Measurements from ENCODE around the gene CCNI2.

CCNI2 gene

DNA sequence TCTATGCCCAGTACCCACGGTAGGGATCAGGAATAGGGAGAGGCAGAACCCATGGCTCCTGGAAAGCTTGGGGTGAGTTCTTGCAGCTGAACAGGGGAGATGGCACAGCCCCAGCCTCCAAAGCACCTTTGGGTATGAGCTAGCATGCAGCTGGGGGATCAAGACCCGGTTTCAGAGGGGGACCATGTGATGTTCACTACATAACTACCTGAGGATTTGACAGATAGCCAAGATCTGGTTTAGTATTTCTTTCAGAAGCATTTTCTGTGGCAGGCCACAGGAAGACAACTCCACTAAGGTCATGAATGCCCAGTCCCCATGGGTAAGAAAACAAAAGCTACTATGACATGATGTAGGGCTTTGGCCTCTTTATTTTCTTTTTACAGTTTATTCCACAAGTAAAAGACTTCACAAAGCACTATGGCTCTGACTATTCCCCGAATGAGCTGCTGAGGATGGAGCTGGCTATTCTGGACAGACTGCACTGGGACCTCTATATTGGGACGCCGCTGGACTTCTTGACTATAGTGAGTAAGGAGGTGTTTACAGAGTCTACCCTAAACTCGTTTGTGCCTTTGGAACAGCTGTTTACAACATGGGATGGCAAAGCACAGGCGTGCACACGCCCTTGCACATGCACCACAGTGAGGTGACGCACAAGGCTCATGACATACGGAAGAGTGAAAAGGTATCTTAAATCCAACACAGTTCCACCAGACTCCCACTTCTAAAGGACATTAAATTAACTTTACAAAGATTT lies 3.4 kb downstream of the CCNI2 start:
- no peak for DNase-seq

DNA sequence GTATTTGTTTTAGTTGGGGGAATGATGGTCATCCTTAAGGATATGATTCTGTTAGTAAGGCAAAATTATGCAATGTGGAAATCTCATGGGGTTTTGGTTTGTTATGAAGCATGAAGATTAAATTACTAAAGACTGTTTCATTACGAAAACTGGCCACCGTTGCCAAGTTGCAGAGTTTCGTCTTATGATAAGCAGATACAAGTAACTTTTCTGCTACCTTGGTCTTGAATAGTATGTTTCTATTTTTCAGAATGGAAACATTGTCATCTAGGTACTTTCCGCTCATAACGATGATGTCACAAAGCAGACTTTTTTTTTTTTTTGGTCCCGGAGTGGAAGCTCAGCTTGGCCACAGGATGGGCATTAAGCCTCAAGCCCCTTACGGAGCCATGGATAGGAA lies 4.2 kb downstream of the CCNI2 start:
- DNase-seq = no peak

DNA sequence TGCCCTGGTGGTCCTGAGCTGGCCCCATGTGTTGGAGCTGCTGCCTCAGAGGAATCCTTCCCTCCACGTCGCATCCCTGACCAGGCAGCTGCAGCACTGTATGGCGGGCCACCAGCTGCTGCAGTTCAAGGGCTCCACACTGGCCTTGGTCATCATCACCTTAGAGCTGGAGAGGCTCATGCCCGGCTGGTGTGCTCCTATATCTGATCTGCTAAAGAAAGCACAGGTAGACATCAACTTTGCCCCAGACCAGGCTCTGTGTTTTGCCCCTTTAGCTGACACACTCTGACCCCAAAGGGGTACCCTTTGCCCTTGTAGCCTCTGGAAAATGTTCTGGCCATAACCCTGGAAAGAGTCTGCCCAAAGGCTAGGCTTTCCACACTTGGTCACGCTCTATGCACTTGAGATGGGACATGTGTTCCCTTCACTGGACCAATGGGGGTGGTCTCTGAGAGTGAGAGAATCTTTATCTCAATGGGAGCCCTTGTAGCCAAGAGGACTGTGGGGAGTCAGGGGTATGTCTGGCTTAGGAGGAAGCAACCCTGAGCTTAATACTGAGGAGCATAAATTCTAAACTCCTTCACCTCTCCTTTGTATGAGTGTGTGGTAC lies 4.8 kb downstream of the CCNI2 start:
- DNase-seq = no peak

DNA sequence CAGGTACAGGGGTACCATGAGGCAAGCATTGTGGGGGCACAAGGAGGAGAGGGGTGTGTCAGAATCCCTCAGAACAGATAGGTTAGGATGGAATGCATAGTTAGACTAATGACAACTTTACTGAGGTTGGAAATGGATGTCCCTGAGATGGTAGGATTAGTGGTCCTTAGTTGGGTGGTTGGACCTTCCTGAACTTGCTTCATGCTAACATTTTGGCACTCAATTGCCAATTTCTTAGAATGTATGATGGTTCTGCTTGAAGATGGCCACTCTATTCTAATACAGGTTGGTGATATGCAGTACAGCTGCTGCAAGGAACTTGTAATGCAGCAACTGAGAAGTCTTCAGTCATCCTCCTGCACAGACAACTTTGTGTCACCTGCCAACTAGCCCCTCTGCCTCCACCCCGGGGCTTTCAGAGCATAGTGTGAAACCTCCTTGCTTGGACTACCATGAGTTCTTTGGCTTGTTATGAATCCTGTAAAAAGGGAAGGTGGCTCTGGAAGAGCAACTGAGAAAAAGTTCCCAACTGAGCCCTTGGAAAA lies 5.4 kb downstream of the CCNI2 start:
- no peak for DNase-seq

DNA sequence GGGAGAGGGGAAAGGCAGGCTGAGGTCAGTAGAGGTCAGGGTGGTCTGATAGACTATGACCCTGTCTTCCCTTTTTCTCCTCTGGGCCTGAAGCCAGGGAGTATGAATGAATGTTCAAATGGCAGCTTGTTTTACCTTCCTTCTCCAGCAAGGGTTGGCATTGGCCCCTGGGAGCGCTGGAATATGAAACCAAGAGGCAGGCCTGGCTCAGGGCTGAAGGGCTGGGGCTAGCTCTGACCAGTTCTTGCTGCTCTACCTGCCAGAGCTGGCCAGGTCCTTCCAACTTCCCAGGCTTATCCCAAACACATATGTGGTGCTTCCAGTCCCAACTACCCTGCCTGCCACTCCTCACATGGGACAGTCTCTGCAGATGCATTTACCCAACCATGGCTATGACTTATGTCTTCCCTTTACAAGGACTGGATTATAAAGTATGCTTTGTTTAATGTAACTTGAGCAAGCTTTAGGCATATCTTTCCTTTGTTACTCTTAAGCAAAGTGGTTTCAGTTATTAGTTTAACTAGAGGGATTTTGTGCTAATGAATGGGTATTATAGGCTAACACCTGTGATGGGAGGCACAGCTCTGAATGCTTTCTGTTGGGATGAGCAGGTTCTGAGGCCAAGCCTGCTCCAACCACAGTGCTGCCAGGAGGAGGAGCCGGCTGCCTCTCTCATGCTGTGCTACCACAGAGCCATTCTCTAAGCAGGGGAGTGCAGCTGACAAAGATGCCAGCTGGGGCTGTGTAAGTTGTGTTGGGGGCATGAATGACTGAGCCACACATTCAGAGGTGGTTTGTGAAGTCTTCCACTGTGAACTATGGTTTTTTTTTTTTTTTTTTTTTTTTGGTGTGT lies 6.1 kb downstream of the CCNI2 start:
- DNase-seq = no peak

DNA sequence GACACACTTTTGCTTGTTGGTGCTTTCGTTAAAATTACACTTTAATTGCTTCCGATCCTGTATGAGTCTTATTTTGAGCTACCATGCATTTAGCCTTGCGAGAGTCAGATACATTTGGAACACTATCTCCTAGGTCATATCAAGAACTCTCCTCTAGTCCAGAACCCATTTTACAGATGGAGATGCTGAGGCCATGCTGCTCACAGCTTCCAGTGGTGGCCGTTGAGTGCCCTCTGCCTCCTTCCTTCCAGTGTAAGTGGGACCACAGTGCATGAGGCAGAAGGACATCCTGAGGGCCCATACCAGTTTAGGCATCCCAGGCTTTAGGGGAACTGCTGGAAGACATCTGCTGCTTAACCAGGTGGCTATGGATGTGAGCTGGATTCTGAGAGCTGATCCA lies 6.9 kb downstream of the CCNI2 start:
- no peak for DNase-seq

DNA sequence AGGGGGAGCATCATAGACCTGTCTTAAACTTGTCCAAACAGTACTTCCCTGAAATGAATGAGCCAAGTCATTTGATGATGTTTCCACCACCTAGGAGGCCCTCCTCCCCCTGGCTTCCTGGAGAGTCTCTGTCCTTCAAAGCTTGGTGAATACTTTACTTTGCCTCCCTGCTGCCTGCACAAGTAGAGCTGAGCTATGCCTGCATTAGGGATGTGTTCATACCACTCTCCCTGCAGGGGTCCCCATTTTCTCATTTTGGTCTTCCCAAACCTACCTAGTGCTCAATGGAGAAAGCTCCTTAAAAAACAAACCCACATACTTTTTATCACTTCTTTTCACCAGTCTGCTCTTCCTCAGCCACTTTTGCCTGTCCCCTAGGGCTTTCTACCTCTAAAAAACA lies 7.7 kb downstream of the CCNI2 start:
- DNase-seq = no peak

DNA sequence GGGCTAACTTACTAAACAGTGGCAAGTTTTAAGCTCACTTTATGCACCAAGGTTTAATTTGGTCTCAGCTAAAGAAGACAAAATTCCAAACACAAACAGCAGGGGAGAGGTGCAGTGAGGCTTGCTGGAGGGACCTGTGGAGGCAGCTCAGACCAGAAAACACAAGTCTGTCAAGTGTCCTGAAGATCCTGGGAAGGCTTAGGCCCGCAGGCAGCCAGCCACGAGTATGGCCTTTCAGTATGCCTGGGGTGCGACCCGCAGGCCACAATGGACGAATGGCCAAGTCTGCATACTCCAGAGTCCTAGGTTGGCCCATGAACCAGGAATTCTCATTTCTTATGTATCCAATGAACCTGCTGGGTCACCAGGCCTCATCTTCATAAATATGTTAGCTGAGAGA lies 9.3 kb downstream of the CCNI2 start:
- DNase-seq = no peak

DNA sequence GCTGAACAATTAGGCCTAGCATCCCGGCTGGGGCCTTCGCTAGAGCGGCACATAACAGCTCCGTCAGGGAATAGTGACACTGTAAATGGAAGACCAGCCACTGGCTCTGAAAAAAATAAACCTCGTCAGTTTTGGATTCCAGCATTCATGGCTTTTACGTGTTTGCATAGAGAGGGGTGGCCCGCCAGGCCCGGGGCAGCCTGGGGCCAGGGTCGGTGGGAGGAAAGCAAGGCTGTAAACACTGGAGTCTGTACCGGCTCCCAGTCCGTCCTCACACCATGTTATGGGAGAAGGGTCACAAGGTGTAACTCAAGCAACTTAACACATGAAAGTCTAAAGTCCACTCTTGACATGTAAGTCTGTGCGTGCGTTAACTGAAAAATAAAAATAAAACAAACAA lies 11.2 kb downstream of the CCNI2 start:
- no peak for DNase-seq

DNA sequence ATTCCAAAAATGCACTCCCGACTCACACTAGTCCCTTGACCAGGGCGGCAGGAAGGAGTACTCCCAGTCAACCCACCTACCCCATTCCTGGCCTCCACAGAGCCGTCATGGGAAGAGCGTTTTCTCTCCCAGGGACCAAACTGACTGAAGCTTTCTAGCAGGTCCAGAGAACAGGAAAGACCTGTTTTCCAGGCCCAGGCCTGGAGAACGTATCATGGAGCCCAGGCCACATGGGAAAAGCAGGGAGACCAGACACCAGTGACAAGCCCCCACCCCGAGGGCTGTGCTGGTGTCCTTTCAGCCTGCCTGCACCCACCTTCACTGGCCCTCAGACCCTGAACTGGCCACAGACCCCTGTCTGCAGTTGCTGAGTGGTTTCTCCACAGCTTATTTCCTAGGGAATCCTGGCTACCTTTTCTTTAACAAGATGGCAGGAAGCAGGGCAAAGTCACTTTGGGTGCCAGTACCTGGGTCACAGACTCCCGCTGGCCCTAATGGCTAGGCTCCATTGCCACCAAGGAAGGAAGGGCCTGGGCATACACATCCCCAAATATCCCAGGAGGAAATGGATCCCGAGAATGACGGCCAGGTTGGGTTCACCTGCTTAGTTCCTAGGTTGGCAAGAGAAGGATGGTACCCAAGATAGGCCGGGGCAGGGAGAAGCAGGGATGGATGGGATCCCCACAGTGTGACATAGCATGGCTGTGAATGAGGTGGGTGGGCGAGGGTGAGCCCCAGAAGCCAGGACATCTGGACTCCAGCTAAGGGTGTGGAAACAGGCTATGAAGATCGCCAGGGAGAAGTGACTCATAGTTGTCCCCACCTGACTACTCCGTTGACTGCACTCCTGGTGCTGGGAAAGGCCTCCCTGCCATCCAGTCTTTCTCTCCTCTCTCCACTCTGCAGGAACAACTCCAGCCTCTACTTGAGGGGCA lies 12.2 kb downstream of the CCNI2 start:
- no peak for DNase-seq

DNA sequence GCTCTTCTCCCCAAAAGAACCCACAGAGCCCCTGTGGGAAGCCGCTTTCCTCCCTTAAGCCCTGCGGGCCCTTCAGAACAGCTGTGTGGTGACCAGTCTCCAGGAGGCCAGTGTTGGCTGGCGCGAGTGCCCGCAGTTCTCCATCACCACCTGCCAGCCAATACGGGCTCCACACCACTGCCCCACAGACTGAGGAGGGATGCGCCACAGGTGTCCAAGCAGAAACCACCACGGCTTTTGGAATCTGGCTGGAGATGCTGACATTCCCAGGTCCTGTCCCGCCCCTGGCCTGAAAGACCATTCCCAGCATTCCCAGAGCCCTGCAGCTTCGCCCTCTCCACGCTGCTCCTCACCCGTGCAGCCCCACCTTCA lies 12.8 kb downstream of the CCNI2 start:
- DNase-seq = no peak

DNA sequence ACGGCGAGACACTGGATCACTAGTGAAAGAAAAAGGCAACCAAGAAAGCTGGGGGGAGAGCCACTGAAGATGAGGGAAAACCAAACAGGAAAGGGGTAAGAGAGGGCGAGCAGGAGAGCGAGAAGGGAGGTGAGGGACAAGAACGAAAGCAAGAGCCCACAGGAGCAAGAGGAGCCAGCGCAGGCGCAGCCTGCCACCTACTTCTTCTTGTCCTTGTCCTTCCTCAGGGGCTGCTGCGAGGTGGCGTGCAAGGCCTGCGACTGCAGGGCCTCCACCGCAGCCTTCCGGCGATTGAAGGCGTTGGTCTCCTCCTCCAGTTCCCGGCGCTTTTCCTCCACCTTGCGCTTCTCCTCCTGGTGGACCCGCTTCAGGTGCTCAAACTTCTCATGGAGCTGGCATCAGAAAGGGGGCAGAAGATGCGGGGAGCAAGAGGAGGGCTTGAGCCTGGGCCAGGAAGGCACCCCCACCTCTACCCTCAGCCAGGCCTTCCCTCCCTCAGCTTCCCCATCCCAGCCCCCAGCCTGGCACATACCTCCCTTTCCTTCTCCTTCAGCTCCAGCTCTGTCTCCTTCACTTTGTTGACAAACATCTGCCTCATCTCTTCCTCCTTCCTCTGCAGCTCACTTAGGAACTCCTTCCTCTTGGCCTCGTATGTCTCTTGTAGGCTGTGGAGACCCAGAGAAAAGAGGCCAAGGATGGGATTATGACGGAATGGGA lies 13.5 kb downstream of the CCNI2 start:
- no peak for DNase-seq

DNA sequence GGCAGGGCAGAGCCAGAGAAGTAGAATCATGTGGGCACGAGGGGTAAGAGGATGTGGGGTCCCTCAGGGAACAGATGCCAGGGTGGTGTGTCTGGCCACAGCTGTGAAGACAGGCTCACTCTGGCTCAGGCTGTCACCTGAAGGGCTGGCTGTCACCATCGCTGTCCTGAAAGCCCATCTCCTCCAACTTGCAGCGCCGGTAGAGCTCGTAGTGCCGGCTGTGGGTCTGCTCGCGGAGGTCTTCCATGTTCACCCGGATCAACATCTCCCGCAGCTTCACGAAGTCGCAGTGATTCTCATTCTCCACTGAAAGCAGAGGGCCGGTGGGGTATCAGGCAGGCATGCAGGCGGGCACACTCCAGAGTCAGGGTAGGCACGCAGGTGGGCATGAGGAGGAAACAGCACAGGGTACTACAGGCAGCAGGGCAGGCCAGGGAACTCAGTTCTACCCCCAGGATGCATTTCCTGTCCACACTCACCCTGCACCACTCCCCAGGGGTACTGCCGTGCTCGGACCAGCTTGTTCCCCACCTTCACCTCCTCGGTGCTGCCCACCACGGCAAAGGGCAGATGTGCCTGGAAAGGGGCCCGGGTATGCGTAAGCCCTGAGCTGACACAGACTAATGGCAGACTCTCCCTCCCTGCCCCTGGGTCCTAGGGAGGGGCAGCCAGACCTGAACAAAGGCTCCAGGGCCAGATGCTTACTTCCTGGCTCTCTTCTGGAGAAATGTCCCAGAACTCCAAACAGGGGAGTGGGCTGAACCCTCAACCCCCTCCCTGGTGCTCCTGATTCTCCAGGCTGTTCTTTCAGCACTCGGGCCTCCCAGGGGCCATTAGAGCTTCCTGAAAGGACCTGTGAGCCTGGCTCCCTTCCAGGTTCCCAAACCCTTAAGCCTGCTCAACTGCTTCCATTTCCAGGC lies 14.4 kb downstream of the CCNI2 start:
- no peak for DNase-seq

DNA sequence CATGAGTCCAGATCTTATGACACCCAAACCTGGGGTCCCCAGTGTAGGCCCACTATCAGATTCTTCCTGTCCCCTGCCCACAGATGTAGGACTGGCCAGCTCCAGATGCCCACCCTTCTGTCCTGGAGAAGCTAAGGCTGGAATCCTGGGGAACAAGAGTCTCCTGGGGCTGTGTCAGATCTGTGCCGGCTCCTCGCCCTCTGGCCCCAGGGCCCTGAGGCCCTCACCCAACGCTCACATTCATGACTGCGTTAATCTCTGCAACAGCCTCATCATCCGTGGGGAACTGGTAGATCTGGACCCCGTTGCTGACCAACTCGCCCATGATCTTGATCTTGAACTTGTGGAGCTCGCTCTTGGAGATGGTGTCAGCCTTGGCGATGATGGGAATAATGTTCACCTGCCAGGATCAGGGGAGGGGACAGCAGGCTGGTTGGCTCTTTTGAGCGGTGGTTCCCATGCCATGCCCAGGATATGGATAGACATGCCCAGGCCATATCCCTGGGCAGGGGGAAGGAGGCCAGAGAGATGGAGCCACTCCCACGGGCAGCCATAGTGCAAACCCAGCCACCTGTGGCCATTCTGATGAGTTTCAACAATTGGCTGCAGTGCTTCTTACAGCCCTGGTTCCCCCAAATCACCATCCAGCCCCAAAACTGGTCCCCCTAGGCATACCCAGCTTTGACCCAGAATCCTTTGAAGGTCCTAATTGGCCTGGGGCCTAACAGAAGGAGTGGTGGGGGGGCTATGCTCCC lies 15.2 kb downstream of the CCNI2 start:
- DNase-seq = no peak

DNA sequence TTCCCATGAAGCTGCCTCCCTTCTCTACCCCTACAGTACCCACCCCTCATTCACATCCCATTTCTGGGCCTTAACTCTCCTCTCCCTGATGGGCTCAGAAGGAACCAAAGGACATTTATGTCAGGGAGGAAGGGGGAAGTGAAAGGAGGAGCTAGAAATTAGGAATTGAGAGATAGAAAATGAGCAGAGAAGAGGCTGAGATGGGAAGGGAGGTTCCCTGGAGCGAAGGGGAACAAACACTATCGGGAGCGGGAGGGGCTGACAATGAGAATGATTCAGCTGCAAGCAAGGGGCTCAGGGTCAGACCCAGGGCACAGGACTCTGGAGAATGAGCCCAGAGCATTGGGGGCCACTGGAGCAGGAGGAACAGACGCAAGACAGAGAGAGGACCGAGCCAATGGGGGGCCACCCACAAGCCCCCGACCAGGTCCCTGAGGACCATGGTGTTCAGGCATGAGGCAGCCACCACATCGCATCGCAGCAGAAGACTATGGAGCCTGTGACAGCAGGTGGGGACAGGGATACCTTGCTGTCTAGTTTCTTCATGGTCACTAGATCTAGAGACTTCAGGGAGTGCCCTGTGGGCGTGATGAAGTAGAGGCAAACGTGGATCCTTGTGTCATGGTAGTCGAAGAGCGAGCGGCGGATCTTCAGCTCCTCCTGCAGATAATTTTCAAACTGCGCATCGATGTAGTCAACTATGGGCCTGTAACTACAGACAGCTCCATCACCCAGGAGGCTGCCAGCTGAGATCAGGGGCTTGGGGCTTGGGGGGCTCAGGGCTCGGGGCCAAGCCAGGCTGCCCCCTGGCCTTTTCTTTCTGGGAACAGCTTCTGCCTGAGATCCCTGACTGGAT lies 16.2 kb downstream of the CCNI2 start:
- DNase-seq = no peak

DNA sequence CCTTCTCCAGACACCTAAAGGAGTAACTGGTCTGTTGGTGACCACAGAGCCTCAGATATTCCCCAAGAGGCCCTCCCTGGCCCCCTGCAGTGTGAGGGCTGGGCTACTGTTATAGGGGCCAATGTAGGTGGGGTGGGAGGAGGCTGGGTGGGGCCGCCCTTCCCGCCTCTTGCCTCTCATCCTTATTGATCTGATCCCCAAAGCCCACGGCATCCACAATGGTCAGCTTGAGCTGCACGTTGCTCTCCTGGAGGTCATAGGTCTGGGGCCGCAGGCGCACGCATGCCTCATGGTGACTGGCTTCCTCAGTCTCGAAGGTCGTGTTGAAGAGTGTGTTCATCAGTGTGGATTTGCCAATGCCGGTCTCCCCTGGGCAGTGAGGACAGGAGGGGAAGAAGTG lies 16.8 kb downstream of the CCNI2 start:
- no peak for DNase-seq

DNA sequence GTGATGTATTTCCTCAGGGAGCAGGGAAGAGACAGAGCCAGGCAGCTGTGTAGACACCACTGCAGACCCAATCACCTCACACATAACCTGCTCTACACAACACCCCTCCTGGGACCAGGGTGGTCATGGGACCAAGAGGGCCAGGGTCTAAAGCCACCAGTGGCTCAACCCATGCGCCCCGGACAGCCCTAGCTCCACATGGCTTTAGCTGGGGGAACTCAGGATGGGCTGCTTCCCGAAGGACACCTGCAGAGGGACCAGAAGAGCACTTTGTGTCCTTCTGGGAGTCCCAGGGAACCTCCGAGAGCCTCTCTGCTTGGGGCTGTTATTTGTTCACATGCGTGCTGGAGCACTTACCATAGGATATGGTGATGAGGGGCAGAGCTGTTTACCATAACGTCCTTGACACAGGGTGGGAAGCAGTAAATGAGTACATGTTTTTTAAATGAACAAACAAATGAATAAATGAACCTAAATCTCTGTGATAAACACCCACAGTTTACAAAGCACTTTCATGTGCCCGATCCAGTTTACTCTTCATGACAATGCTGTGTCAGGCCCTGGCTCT lies 17.5 kb downstream of the CCNI2 start:
- DNase-seq = no peak

DNA sequence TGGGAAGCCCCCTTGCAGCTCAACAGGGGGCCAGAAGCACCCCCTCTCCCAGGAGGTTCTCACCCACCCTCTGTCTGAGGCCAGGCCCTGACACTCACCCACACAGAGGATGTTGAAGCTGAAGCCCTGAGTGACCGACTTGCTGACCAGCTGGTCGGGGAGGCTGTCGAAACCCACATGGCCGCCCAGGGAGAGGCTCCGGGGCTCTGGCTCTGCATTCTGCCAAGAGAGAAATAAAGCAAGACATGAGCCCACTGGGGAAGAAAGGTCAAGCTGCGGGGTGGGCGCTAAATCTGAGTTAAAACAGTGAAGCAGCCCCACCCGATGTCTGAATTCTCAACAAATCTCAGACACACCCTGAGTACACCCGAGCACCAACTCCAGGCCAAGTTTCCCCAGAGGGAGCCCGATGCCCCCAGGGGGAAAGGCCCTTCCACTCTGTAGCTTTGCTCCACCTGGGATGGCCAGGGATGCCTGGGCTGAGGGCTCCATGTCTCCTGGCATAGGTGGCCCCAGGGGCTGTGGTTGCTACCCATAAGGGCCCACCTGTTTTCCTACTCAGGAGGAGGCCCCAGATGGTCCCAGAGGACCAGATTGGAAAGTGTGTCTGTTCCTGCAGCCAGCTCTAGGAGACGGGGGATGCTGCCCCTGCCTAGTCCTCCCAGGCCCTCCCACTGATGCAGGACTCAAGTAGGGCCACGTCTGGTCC lies 18.2 kb downstream of the CCNI2 start:
- DNase-seq = no peak

Measured in T-helper 9 cell (primary cell).